GM04504 (cell line): ENCODE results near the gene SEMA6B.

Source experiments
- DNase-seq: peaks from one replicate; pipeline ENCODE4 v3.0.0-alpha.2; 2012; ENCODE audit warnings: low read depth

SEMA6B gene

DNA sequence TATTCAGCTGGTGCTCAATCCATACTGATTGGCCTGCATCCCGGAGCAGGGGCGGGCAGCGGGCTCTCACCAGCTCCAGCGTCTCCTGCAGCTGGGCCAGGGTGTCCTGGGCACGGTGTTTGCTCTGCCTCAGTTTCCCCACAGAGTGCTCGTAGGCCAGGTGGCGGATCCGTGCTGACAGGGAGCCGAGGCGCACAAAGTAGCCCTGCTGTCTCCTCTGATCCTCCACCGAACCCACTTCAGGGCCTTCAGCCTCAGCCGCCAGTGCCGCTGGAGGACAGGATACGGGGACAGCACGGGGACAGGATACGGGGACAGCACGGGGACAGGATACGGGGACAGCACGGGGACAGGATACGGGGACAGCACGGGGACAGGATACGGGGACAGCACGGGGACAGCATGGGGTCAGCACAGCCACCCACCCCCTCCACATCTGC, 33.9 kb downstream of the SEMA6B start:
- DNase-seq = no peak

DNA sequence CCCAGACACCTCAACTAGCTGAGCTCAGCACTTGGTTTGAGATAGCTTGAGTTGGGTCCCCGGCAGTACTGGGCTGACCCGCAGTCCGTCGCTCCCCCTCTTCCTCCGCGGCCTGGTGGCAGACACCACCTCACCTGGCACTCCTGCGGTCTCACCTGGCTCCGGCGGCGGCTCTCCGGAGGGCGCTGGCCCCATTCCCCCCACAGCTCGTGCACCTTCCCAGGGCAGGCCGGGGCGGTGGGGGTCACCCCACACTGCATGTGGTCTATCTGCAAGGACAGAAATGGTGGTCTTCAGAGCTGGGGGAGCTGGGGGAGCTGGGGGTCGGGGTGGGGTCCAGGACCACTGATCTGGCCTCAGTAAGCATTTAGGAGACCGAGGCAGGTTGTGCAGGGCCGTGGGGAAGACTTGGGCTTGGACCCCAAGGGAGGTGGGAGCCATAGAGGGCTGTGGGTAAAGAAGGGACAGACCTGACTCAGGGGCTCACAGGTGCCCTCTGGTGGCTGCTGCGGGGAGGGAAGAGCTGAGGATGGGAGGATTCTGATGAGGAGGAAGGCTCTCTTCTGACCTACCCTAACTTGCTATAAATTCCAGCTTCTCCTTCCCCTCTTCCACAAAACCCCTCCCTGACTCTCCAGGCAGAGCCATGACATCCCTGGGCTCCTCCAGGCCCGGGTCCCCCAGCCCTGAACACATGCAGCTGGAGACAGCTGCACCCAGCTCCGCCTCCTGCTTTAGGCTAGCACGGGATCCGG, 34.5 kb downstream of the SEMA6B start:
- DNase-seq = no peak

DNA sequence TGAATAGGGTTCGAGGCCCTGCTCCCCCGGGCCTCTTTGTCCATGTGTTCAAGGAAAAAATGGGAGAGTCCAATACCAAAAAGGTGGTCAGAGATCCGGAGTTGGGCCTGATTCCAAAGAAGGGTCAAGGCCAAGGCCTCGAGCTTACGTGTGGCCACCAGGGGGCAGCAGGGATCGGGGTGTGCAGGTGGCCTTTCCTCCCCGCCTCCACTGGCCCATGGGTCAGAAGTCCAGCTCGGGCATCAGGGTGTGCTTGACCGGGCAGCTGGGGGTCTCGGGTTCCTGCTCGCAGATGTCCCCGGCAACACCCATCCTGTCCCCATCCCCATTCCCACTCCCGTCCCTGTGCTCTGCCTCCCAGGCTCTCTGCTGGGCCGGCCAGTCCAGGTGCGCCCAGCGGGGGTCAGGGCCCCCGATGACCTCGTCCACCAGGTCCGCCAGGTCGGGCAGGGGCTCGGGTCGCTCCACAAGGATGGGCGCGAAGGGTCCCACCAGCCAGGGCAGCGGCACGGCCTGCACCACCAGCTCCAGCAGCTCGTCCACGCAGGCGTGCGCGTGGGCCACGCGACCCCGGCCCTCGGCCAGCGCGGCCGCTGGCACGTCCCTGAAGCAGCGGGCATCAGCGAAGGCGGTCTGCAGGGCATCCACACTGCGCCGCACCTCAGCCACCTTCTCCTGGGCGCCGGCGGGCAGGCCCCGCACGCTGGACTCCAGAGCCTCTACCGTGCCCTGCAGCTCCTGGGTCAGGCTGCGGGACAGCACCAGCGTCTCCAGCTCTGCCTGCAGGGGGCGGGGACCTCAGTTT, 36.0 kb downstream of the SEMA6B start:
- DNase-seq = no peak

DNA sequence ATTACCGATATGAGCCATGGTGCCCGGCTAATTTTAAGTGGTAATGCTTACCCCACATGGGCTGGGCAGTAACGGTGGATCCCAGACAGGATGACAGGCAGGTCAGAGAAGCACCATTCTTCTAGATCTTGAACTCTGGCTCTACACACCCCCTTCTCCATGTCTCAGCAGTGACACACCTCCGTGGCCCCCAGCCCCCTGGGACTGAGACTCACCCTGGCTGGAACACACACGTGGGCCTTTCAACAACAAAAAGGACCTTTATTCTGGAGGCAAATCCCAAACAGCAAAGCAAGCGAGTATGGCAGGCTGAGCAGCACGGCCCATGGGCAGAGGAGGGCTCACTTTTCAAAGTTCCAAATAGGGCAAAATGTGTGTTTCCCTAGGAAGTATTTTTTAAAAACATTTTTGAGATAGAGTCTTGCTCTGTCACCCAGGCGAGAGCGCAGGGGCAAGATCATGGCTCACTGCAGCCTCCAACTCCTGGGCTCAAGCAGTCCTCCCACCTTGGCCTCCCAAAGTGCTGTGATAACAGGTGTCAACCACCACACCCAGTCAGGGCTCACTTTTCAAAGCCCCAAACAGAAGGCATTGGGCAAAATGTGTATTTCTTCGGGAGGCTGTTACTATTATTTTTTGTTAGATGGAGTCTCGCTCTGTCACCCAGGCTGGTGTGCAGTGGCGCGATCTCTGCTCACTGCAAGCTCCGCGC, 37.0 kb downstream of the SEMA6B start:
- no peak for DNase-seq

DNA sequence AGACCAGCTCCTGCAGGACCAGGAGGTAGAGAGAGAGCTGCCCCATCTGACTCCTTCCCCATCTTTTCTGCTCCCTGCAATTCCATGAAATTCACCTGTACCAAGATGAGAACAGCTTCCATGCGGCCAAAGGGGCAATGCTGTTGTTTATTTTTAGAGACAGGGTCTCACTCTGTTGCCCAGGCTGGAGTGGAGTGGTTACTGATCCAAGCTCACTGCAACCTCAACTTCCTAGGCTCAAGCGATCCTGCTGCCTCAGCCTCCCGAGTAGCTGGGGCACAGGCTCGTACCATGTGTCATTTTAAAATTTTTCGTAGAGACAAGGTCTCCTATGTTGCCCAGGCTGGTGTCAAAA, 37.6 kb downstream of the SEMA6B start:
- no peak for DNase-seq

DNA sequence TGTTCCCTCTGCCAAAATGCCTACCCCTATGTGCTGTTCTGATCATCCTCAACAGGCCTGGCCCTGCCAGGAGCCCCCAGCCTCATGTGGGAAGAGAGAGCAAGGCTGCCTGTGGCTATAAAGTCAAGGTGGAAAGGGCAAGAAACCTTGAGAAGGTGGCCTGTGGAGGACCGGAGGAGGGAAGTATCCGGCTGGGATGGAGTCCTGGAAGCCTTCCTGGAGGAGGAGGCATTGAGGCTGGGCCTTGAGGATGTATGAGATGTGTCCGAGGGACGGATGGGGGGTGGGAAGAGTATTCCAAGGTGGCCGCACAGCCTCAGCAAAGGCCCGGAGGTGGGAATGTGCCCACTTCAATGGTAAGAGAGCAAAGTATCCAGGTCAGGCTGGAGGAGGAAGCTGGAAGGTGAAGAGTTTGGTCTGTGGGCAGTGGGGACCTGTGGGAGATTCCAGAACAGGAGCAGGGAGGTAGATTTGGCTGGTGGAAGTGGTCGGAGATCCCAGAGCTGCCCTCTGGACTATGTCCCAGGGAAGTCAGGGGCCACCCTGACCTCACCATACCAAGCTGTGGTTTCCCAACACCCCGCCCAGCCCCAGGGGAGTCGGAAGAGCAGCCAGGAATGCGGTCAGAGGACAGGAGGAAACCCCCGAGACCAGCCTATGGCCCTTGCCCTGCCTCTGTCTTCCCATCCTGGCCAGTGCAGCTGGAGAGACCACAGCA, 38.2 kb downstream of the SEMA6B start:
- DNase-seq = no peak

DNA sequence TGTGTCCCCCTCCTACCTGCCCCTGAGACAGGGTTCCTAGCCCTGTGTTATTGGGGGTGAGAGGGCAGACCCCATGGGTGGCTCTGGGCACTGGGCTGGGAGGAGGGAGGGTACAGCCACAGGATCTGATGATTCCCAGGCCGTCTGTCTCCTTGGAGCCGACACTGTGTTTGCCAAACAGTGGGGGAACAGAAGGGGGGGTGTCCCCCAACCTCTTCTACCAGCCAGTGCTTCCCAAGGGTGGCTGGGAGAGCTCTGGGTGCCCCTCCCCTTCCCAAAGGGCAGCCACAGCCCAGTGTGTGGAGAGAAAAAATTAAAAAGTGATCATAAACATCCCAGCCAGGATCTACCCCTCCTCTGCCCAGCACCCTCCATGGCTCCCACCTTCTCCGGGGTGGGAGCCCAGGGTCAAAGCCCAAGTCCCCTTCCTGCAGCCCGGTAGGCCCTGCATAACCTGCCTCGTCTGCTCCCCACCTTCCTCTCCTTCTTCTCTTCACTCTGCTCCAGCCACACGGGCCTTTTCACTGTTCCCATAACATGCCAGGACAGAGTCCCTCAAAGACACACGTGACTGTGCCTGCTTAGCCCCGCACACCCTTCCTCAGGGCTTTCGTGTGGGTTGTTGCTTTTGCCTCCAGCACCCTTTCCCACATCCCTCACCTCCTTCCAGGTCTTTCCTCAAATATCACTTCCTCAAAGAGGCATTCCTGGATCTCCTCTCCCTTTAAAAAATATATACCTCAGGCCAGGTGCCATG, 39.8 kb downstream of the SEMA6B start:
- DNase-seq = no peak

DNA sequence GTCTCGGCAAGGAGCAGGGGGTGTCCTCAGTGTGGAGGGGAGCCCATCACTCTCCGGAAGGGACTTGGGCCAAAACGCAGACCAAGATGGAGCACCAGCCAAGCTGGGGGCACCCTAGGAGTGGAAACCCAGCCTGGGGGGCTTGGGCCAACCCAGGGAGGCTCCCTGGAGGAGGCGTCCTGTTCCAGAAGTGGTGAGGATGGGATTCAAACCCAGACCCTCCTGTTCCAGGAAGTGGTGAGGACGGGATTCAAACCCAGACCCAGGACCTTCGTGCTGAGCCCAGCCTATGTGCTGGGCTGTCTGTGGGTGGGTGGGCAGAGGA, 40.4 kb downstream of the SEMA6B start:
- no peak for DNase-seq

DNA sequence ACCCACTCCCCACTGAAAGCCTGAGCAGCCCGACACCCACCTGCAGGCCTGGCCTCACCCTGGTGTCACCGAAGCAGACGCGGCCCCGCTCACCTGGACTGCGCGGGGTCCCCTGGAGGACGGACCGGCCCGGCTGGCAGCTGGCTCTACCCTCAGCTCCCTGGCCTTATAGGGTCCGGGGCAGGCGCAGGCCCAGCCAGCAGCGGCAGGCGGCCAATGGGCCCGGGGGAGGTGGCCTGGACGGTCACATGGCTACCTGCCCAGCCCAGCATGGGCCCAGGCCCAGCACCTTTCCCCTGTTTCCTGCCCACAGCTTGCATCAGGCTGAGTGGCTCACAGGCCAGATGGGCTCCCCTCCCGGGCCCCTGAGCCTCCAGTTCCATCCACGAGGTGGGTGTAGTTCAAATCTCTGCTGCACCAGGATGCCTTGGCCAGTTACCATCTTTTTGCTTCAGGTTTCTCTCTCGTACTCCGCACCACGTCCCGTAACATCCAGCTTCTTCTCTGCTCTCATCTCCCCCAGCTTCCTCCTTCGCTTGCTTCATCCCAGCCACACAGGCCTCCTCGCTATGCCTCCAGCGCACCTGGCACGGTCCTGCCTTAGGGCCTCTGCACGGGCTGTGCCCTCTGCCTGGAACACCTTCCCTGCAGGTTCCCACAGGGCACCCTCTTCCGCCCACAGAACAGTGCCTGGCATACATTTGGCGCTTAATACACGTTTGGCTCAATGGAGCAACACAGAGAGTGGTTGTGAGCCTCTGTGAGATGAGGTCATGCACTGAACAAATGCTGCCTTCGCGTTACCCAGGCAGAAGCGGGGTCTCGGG, 40.9 kb downstream of the SEMA6B start, which contains the start of gene PLIN4:
PLIN4 (minus strand) TSS at position 142 of the 827 bp plus-strand sequence. CDS start 214 bp downstream, outside the sequence.
- no peak for DNase-seq

DNA sequence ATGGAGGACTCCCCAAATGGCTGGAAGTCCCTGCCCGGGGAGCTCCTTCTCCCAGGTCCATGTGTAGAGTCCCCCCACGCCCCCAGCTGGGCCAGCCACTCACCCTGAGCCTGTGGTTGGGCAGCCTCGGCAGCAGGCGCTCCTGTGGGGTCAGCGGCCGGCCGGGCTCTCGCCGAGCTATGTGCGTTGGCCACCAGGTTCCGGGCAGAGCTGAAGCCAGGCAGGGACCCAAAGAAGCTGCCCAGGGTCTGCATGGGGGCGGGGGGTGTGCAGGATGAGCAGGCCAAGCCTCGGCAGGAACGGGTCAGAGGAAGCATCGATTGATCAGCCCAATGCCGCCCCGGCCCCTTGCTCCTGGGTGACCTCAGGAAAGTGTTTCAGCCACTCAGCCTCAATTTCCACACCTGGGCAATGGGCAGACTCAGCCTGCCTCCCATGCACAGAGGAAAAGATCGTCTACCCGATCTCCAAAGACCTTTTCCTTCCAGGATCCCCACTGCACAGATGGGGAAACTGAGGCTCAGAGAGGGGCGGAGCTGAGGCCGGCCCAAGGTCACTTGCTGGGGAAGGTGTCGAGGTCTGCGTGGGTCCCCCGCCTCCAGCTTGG, 41.9 kb downstream of the SEMA6B start:
- no peak for DNase-seq

DNA sequence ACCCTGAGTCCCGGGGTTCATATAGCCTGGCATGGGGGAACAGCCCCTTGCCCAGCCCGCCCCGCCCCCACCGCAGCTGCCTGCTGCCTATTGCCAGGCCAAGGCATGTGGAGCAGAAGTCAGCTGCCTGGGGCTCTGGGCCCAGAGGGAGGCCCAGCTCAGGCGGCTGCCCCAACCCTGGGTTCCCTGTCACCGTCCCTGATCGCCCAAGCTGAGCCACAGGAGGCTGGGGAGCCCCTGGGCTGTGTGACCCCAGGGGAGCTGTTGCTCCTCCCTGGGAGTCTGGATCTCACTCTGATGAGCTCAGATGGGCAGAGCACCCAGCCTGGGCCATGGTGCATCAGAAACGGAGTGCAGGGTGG, 42.6 kb downstream of the SEMA6B start:
- no peak for DNase-seq

DNA sequence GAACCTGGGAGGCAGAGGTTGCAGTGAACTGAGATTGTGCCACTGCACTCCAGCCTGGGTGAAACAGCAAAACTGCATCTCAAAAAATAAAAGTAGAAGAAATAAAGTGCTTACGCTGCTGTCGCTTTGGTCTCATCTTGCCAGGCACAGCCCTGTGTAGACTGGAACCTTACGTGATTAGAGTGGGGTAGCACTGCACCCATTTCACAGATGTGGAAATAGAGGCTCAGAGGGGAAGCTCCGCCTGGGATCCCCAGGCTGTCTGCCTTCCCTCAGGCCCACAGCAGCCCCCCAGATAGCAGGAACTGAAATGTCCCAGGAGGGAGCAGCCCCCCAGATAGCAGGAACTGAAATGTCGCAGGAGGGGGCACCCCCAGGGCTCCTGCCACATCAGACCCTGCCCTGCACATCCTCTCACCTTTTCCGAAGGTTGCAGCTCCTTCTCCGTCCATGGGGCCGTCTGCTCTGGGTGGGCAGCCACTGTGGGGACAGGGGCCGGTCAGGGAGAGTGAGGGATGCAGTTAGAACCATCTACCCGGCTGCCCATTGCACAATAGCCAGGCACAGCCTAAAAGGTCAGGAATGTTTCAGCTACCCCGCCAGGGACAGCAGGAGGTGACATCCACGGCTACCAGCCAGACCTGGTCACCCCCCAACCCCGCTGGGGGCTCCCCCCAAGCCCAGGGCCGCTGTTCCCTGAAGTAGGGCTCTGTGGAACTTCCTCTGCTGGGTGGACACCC, 43.1 kb downstream of the SEMA6B start:
- DNase-seq = no peak

DNA sequence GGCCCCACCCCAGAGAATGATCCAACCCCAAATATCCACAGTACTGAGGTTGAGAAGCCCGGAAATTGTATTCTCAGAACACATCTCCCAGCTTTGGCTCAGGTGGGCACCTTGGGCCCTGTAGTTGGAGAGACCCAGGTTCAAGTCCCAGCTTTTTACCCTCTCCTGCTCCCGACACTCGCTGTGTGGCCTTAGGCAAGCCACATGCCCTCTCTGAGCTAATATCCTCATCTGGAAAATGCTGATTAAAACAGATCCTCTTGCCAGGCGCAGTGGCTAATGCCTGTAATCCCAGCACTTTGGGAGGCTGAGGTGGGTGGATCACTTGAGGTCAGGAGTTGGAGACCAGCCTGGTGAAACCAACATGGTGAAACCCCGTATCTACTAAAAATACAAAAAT, 43.8 kb downstream of the SEMA6B start:
- DNase-seq = no peak

DNA sequence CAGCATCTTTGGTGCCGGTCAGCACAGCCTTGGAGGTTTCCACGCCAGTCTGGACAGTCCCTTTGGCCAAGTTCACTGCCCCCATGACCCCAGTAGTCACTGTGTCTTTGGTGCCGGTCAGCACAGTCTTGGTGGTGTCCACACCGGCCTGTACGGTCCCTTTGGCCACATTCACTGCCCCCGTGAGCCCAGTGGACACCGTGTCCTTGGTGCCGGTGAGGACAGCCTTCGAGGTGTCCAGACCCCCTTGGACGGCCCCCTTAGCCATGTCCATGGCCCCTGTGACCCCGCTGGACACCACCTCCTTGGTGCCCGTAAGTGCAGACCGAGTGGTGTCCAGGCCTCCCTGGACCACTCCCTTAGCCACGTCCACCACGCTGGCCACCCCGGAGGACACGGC, 46.2 kb downstream of the SEMA6B start:
- no peak for DNase-seq

DNA sequence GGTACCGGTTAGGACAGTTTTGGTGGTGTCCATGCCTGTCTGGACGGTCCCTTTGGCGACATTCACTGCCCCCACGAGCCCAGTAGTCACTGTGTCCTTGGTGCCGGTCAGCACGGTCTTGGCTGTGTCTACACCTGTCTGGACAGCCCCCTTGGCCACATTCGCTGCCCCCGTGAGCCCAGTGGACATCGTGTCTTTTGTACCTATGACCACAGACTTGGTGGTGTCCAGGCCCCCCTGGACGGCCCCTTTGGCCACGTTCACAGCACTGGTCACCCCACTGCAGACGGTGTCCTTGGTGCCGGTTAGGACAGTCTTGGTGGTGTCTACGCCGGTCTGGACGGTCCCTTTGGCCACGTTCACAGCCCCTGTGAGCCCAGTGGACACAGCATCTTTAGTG, 47.4 kb downstream of the SEMA6B start:
- no peak for DNase-seq

DNA sequence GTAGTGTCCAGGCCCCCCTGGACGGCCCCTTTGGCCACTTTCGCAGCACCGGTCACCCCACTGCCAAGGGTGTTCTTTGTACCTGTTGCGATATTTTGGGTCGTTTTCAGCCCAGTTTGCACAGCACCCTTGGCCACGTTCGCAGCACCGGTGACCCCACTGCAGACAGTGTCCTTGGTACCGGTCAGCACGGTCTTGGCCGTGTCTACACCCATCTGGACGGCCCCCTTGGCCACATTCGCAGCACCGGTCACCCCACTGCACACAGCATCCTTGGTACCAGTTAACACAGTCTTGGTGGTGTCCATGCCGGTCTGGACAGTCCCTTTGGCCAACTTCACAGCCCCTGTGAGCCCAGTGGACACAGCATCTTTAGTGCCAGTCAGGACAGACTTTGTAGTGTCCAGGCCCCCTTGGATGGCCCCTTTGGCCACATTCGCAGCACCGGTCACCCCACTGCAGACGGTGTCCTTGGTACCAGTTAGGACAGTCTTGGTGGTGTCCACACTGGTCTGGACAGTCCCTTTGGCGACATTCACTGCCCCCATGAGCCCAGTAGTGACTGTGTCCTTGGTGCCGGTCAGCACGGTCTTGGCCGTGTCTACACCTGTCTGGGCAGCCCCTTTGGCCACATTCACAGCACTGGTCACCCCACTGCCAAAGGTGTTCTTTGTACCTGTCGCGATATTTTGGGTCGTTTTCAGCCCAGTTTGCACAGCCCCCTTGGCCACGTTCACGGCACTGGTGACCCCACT, 48.0 kb downstream of the SEMA6B start:
- no peak for DNase-seq

DNA sequence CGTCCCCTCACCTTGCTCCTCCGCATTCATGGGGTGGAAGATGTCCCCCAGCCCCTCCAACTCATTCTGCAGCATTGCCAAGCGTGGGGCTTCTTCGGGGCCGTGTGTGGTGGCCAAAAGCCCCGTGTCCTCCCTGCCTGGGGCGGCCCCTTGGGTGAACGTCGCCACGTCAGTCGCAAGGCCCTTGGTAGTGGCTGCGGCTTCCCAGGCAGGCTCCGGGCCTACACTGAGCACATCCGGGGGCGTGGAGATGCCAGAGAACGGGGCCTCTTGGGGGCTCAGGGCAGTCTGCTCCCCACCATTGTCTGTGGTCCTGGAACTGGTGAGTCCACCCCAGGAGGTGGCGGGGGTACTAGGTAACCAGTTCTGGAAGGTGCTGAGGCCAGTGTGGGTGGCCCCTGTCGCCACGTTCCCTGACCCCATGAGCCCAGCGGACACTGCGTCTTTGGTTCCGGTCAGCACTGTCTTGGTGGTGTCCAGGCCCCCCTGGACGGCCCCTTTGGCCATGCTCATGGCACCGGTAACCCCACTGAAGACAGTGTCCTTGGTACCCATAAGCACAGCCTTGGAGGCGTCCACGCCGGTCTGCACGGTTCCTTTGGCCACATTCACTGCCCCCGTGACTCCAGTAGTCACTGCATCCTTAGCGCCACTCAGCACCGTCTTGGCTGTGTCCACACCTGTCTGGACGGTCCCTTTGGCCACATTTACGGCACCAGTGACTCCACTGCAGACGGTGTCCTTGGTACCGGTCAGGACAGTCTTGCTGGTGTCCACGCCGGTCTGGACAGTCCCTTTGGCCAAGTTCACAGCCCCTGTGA, 48.8 kb downstream of the SEMA6B start:
- no peak for DNase-seq

DNA sequence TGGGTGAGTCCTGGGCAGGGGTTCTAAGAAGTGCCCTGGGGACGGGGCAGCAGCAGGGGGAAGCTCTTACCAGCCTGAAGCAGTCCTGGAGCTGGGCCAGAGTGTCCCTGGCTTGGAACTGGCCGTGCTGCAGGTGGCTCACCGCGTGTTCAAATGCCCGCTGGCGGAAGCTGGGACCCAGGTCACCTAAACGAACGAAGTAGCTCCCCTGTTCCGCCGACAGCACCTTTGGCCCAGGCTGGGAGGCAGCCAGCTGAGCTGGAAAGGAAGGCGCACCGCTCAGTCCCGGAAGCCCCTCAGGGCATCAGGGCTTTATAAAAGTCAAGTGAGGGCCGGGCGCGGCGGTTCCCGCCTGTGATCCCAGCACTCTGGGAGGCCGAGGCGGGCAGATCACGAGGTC, 50.8 kb downstream of the SEMA6B start:
- DNase-seq = no peak
